Measurements from ENCODE around the gene ZYX. TPM values are rescaled to one million over a fixed set of nuclear protein-coding genes. Genes with fewer than 3 reads are reported as not detected.
A peak's percentile ranks its signal among the peaks of the same experiment; 100 is the strongest.

ZYX gene
- total RNA-seq, 1 experiment from 2014 or later: 237 TPM

- Histone ChIP-seq H2BK12ac (ENCODE audit: insufficient read length, low read depth, low read length) (no peak overlapping the region), H4K91ac (ENCODE audit: insufficient read length, low read depth, low read length) (no peak overlapping the region), H2BK5ac (ENCODE audit: insufficient read length, low read length) (no peak overlapping the region), H2BK20ac (ENCODE audit: low read depth, low read length, poor library complexity, severe bottlenecking) (no peak overlapping the region), H3K18ac (ENCODE audit: insufficient read length, low read depth, low read length) (no peak overlapping the region), H3K14ac (ENCODE audit: insufficient read depth, low read length) (no peak overlapping the region), H3K4ac (ENCODE audit: low read depth, low read length) (no peak overlapping the region), H3K9ac (ENCODE audit: extremely low read depth, insufficient read length, low read length) (no peak overlapping the region), H3T11ph (ENCODE audit: low read length) (no peak overlapping the region), H3K23me2 (ENCODE audit: insufficient read length, low read depth, low read length, poor library complexity, severe bottlenecking) (no peaks in the 10 kb centered on the region), H2AK5ac (ENCODE audit: insufficient read length, low read length) (no peak overlapping the region), H3K9me3 (ENCODE audit: control insufficient read depth, low read depth, low read length) (no peaks in the 10 kb centered on the region), H4K5ac (ENCODE audit: insufficient read length, low read depth, low read length) (no peak overlapping the region), H3K27ac (ENCODE audit: insufficient read length, low read depth, low read length) (no peak overlapping the region), H4K20me1 (ENCODE audit: control insufficient read depth, insufficient read depth, insufficient read length) (peaks cover 2% of the 10 kb centered on the region), H3K79me1 (ENCODE audit: insufficient read depth, low read depth, low read length, poor library complexity, severe bottlenecking) (no peaks in the 10 kb centered on the region), H3K4me2 (ENCODE audit: insufficient read depth, insufficient read length, low read length) (no peak overlapping the region), H4K8ac (replicated peaks; ENCODE audit: insufficient read length, low read depth, low read length) (no peak overlapping the region), H2BK15ac (ENCODE audit: low read depth, low read length) (no peak overlapping the region), H3K4me1 (ENCODE audit: insufficient read depth, low read length) (no peaks in the 10 kb centered on the region; the same call in 1 of the 2 replicates), H2AFZ (ENCODE audit: low read length) (no peak overlapping the region), H3K23ac (ENCODE audit: insufficient read length, low read depth, low read length) (no peak overlapping the region), H2BK120ac (ENCODE audit: low read depth, low read length, poor library complexity, severe bottlenecking) (no peak overlapping the region), H3K27me3 (ENCODE audit: insufficient read depth, low read length) (no peaks in the 10 kb centered on the region), H3K79me2 (ENCODE audit: insufficient read depth, low read length) (peaks cover 7% of the 10 kb centered on the region; the same call in 1 of the 2 replicates), H3K56ac (ENCODE audit: insufficient read length, low read depth, low read length) (no peak overlapping the region)
- H3K4me3 Mint-ChIP-seq: no peak overlapping the region
- peak; percentile 65 for DNase-seq
- TF ChIP-seq, protein P1, sequence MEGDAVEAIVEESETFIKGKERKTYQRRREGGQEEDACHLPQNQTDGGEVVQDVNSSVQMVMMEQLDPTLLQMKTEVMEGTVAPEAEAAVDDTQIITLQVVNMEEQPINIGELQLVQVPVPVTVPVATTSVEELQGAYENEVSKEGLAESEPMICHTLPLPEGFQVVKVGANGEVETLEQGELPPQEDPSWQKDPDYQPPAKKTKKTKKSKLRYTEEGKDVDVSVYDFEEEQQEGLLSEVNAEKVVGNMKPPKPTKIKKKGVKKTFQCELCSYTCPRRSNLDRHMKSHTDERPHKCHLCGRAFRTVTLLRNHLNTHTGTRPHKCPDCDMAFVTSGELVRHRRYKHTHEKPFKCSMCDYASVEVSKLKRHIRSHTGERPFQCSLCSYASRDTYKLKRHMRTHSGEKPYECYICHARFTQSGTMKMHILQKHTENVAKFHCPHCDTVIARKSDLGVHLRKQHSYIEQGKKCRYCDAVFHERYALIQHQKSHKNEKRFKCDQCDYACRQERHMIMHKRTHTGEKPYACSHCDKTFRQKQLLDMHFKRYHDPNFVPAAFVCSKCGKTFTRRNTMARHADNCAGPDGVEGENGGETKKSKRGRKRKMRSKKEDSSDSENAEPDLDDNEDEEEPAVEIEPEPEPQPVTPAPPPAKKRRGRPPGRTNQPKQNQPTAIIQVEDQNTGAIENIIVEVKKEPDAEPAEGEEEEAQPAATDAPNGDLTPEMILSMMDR (conservative IDR thresholded peaks at IDR 0.05): no peak; the same call in 2 of the 3 replicates
- no peaks in the 10 kb centered on the region for H3K9me3 Mint-ChIP-seq
- no peak overlapping the region for H3K27ac Mint-ChIP-seq
- WGBS (ENCODE audit: extremely low coverage, insufficient read length, low lambda C conversion rate): no CpG with 5 or more reads among the region's 28 CpGs
- H3K36me3 Mint-ChIP-seq (ENCODE audit: insufficient read depth in 1 of 3, low read depth in 3 of 3): peaks cover 32 to 59% (median 50%) of the 10 kb centered on the region in 3 experiments
- H3K27me3 Mint-ChIP-seq (ENCODE audit: low read depth): no peaks in the 10 kb centered on the region; the same call in 1 of the 2 replicates
- H3K4me1 Mint-ChIP-seq: peaks cover 4 to 7% of the 10 kb centered on the region in 2 experiments
Measured at GRCh38 chr7:143388491-143389101, 7.5 kb downstream of the ZYX start.
